DND-41 (cell line): ENCODE results near the gene PLEKHH1.

Source experiments
- CTCF ChIP-seq: IDR thresholded peaks from 2 replicates; pipeline ENCODE4 v1.5.1; 2012; ENCODE audit warnings: borderline replicate concordance, low read length, moderate library complexity, mild to moderate bottlenecking; ENCODE audit not compliant: poor library complexity, severe bottlenecking; ENCODE audit errors: extremely low read depth
- EZH2 ChIP-seq: IDR thresholded peaks from 3 replicates; pipeline ENCODE4 v1.6.1; 2012; ENCODE audit warnings: borderline replicate concordance, low read depth, mild to moderate bottlenecking, moderate library complexity, low read length, inconsistent platforms; ENCODE audit not compliant: severe bottlenecking

- no peak for TF ChIP-seq CTCF
- TF ChIP-seq EZH2, result no peak
Measured at GRCh38 chr14:67574806-67575205, 41.7 kb downstream of the PLEKHH1 start.
